ENCODE results near the gene CNTNAP2.

GRCh38 chr7:147472556-147472955 is 1356.0 kb downstream of the CNTNAP2 start:
- TF ChIP-seq CTCF (IDR thresholded peaks at IDR 0.05) (no peak), POLR2A (IDR thresholded peaks at IDR 0.05) (no peak)

All from testis (tissue), 2 donors.